ENCODE data around the gene FAN1.

- TF ChIP-seq CTCF (IDR thresholded peaks at IDR 0.05) = no peak
- TF ChIP-seq EP300 (IDR thresholded peaks at IDR 0.05) = no peak
Observed at GRCh38 chr15:30872341-30872748, 31.4 kb upstream of the FAN1 start.

Measured in upper lobe of left lung (tissue), 4 donors.